Naive thymus-derived CD4-positive, alpha-beta T cell (primary cell): ENCODE measurements around the gene UNC119B. TPM values are rescaled to one million over a fixed set of nuclear protein-coding genes. Genes with fewer than 3 reads are reported as not detected.

Experiments used
- polyA plus RNA-seq, 2 donors: library from polyadenylated mRNA; unstranded; fragments of 300-500 nt; fragmentation: Illumina TruSeq; gene quantifications; one replicate each; pipeline ENCODE4 v1.2.3, GENCODE V29; 2021
- total RNA-seq, 6 experiments: library from RNA in 5 of 6; stranded (reverse) in 5 of 6; gene quantifications; 1 replicate in 5 of 6; 2 replicates in 1 of 6; pipeline ENCODE4 v1.2.3 and lab custom pipeline; 2021 to 2026

Gene UNC119B
- total and polyA plus RNA-seq, 7 experiments from 2014 or later, result 10.6 to 26.7 (median 15.2) TPM

Other genes starting within 250 kb of the UNC119B start
- gene SRSF9, start 240.7 kb upstream of the UNC119B start, total RNA-seq, result 100 to 1,000 TPM; 136 to 191 (median 145) TPM
- 100 to 1,000 TPM; 148 to 152 TPM for gene SRSF9, start 240.7 kb upstream of the UNC119B start, polyA plus RNA-seq
- 100 to 1,000 TPM in 1 of 5 experiments, 10 to 100 TPM in 4; 35.0 to 301 (median 72.7) TPM for gene DYNLL1, start 214.3 kb upstream of the UNC119B start, total RNA-seq
- gene DYNLL1, start 214.3 kb upstream of the UNC119B start, polyA plus RNA-seq, result 100 to 1,000 TPM; 197 to 243 TPM
- 10 to 100 TPM; 11.3 to 26.1 (median 23.5) TPM for gene COQ5, start 181.3 kb upstream of the UNC119B start, total RNA-seq
- 10 to 100 TPM; 36.7 to 49.0 TPM for gene COQ5, start 181.3 kb upstream of the UNC119B start, polyA plus RNA-seq
- gene RNF10, start 176.1 kb upstream of the UNC119B start, total RNA-seq, result 100 to 1,000 TPM; 171 to 361 (median 205) TPM
- gene RNF10, start 176.1 kb upstream of the UNC119B start, polyA plus RNA-seq, result 100 to 1,000 TPM in 1 of 2 donors, 10 to 100 TPM in 1; 95.1 to 155 TPM
- 10 to 100 TPM; 42.9 to 86.8 (median 59.0) TPM for gene POP5, start 129.1 kb upstream of the UNC119B start, total RNA-seq
- 100 to 1,000 TPM; 116 to 141 TPM for gene POP5, start 129.1 kb upstream of the UNC119B start, polyA plus RNA-seq
- gene CABP1, start 69.8 kb upstream of the UNC119B start, total RNA-seq, result under 1 TPM in 1 of 5 experiments, not detected in 4; 0.24 TPM
- gene CABP1, start 69.8 kb upstream of the UNC119B start, polyA plus RNA-seq, result not detected
- 100 to 1,000 TPM in 1 of 5 experiments, 10 to 100 TPM in 4; 27.6 to 132 (median 57.6) TPM for gene MLEC, start 23.3 kb upstream of the UNC119B start, total RNA-seq
- 10 to 100 TPM; 24.5 to 41.6 TPM for gene MLEC, start 23.3 kb upstream of the UNC119B start, polyA plus RNA-seq
- gene ACADS, start 15.4 kb downstream of the UNC119B start, total RNA-seq, result 10 to 100 TPM; 10.4 to 18.1 (median 15.7) TPM
- gene ACADS, start 15.4 kb downstream of the UNC119B start, polyA plus RNA-seq, result 10 to 100 TPM; 18.4 to 28.7 TPM
- gene SPPL3, start 193.9 kb downstream of the UNC119B start, total RNA-seq, result 10 to 100 TPM; 34.9 to 51.8 (median 48.2) TPM
- 10 to 100 TPM; 22.8 to 24.7 TPM for gene SPPL3, start 193.9 kb downstream of the UNC119B start, polyA plus RNA-seq